ENCODE results near the gene CNR1.
"Not testable (repeated sequence)": the region's sequence is repeated elsewhere in the genome, so short reads cannot be mapped to it uniquely, and the experiment has no call there.

The CNR1 gene

DNA sequence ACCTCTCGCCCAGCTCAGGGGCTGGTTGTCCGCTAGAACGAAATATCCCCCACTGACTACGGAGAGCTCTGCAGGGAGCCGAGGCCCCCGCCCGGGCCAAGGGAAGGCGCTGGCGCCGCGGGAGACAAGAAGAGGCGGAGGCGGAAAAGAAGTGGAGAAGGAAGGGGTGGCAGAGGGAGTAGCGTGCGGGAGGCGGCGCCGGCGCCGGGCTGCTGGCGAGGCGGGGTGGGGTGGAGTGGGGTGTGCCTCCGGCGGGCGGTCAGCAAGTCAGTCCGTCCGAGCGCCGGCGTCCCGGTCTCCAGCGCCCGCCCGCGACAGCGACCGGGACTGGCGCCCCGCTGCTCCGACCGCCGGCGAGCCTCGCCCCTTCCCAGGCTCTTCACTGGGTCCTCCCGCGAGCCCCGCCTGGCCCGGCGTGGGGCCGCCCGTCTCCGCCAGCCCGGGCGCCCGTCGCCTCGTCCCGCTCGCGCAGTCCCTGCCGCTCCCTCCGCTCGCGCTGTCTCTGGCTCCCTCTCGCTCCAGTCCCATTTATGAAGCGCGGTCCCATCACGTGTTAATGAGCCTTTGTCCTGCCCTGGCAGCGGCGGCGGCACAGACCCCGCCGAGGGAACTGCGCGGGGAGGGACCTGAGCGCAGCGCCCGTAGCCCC lies at the start of gene CNR1:
CNR1 (minus strand) TSS at position 504 of the 649 bp plus-strand sequence. CDS start 21,073 bp downstream, outside the sequence.
- H3K9ac ChIP-seq (ENCODE audit: low read depth in 1 of 2, low read length in 2 of 2): peak within 1 kb of the TSS; percentile 42 to 54
- peak within 1 kb of the TSS in 1 of 2 donors; percentile 44 for H3K27ac ChIP-seq (ENCODE audit: low read depth in 2 of 2, low read length in 2 of 2)
- peaks cover 0 to 2% of the 10 kb centered on the region in 2 donors for H3K4me1 ChIP-seq (ENCODE audit: control insufficient read depth in 2 of 2, insufficient read depth in 2 of 2, low read length in 2 of 2)
- peaks cover 5 to 25% of the 10 kb centered on the region in 2 donors for H3K27me3 ChIP-seq (ENCODE audit: control insufficient read depth in 2 of 2, insufficient read depth in 2 of 2, low read length in 2 of 2)
- no peaks in the 10 kb centered on the region for H3K9me3 ChIP-seq (ENCODE audit: control insufficient read depth in 2 of 2, low read length in 2 of 2)
- no peaks in the 10 kb centered on the region for H3K36me3 ChIP-seq (ENCODE audit: control insufficient read depth in 2 of 2, insufficient read depth in 2 of 2, low read length in 2 of 2)
- peak within 1 kb of the TSS; percentile 64 to 80 for H3K4me3 ChIP-seq (ENCODE audit: low read length in 2 of 2)

DNA sequence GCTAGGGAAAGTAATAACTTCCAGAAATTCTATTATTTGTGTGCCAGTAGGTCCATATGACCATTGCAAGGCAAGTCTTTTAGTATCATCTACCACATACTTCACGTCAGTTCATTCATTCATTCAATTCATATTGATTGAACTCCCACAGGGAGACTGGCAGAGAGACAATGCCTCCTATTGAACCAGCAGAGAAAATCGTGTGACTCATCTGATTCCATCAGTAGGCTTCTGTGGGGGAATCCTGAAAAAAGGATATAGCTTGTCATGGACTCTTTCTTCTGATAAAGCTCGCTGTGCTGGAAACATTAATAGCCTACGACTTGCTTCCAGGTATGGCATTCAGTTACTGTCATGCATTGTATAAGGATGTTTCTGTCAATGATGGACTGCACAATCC lies 45.3 kb upstream of the CNR1 start:
- Histone ChIP-seq H3K4me1 (ENCODE audit: control insufficient read depth in 2 of 2, insufficient read depth in 2 of 2, low read length in 2 of 2) (no peaks in the 10 kb centered on the region), H3K9me3 (ENCODE audit: control insufficient read depth in 2 of 2, low read length in 2 of 2) (no peaks in the 10 kb centered on the region), H3K27ac (ENCODE audit: low read depth in 2 of 2, low read length in 2 of 2) (no peak overlapping the region), H3K36me3 (ENCODE audit: control insufficient read depth in 2 of 2, insufficient read depth in 2 of 2, low read length in 2 of 2) (no peaks in the 10 kb centered on the region), H3K27me3 (ENCODE audit: control insufficient read depth in 2 of 2, insufficient read depth in 2 of 2, low read length in 2 of 2) (no peaks in the 10 kb centered on the region), H3K4me3 (ENCODE audit: low read length in 2 of 2) (no peak overlapping the region), H3K9ac (ENCODE audit: low read depth in 1 of 2, low read length in 2 of 2) (no peak overlapping the region)

DNA sequence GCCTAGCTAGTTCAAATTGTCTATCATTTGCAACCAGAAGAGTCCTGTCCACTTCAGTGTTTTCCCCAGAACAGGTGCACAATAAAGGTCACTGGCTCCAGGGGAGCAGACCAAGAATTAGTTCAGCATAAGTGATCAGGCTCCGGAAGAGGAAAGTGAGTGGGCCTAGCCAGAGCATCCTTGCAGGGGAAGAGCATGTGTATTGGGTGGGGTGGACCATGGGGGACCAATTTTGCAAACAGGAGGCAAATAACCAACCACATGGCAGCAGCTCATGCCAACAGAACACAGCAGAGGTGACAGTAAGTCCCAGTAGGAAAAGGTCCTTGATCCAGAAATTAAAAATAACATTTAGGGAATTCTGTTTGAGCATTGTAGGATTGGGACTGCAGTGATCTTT lies 43.2 kb upstream of the CNR1 start:
- no peak overlapping the region for H3K4me3 ChIP-seq (ENCODE audit: low read length in 2 of 2)
- H3K27ac ChIP-seq (ENCODE audit: low read depth in 2 of 2, low read length in 2 of 2): no peak overlapping the region
- no peaks in the 10 kb centered on the region for H3K27me3 ChIP-seq (ENCODE audit: control insufficient read depth in 2 of 2, insufficient read depth in 2 of 2, low read length in 2 of 2)
- no peaks in the 10 kb centered on the region for H3K36me3 ChIP-seq (ENCODE audit: control insufficient read depth in 2 of 2, insufficient read depth in 2 of 2, low read length in 2 of 2)
- H3K4me1 ChIP-seq (ENCODE audit: control insufficient read depth in 2 of 2, insufficient read depth in 2 of 2, low read length in 2 of 2): no peaks in the 10 kb centered on the region
- no peak overlapping the region for H3K9ac ChIP-seq (ENCODE audit: low read depth in 1 of 2, low read length in 2 of 2)
- H3K9me3 ChIP-seq (ENCODE audit: control insufficient read depth in 2 of 2, low read length in 2 of 2): no peaks in the 10 kb centered on the region

DNA sequence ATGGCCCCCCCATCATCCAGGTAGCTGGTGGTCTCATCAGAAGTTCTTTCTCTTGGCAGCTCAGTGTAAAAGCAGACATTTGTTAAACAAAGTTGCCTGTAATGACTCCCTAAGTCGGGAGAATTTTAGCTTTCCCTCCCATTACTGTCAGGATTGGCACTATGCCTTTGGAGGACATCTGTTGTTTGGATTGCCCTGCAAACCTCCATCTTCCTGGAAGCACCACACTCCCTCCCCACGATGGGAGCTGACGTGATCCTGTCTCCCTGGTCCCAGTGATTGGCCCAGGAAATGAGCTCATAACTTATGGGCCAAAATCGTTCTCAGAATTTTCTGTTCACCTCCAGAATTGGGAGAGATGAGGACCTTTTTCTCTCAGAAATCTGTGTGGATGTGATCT lies 42.6 kb upstream of the CNR1 start:
- Histone ChIP-seq H3K36me3 (ENCODE audit: control insufficient read depth in 2 of 2, insufficient read depth in 2 of 2, low read length in 2 of 2) (no peaks in the 10 kb centered on the region), H3K4me1 (ENCODE audit: control insufficient read depth in 2 of 2, insufficient read depth in 2 of 2, low read length in 2 of 2) (no peaks in the 10 kb centered on the region), H3K4me3 (ENCODE audit: low read length in 2 of 2) (no peak overlapping the region), H3K9me3 (ENCODE audit: control insufficient read depth in 2 of 2, low read length in 2 of 2) (no peaks in the 10 kb centered on the region), H3K27me3 (ENCODE audit: control insufficient read depth in 2 of 2, insufficient read depth in 2 of 2, low read length in 2 of 2) (no peaks in the 10 kb centered on the region), H3K27ac (ENCODE audit: low read depth in 2 of 2, low read length in 2 of 2) (no peak overlapping the region), H3K9ac (ENCODE audit: low read depth in 1 of 2, low read length in 2 of 2) (no peak overlapping the region)

DNA sequence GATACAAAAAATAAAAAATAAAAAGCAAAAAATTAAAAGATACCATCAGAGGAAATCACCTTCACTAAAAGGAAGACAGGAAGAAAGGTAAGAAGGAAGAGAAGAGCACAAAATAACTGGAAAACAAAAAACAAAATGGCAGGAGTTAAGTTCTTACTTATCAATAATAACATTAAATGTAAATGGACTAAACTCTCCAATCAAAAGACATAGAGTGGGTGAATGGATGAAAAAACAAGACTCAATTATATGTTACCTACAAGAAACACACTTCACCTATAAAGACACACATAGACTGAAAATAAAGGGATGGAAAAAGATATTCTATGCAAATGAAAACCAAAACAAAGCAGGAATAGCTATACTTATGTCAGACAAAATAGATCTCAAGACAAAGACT lies 35.6 kb upstream of the CNR1 start:
- H3K27me3 ChIP-seq (ENCODE audit: control insufficient read depth in 2 of 2, insufficient read depth in 2 of 2, low read length in 2 of 2); H3K36me3 ChIP-seq (ENCODE audit: control insufficient read depth in 2 of 2, insufficient read depth in 2 of 2, low read length in 2 of 2); H3K9me3 ChIP-seq (ENCODE audit: control insufficient read depth in 2 of 2, low read length in 2 of 2): not testable (repeated sequence)

DNA sequence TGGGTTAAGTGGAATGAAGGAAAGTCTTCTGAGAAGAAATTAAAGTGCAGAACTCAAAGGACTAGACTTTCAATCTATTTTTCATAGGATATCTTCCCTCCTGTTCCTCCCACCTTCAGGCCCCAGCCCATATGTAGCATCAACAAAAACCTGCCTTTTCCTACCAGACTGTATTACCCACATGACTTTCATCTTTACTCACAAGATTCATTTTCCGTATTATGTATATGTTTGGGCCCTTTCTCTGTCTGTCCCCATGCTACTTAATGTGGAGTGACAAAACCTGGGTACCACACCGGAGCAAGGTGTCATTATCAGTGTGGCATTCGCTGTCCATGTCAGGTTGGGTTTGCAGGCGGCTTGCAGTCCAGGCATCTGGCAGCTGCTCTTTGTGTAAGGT lies 18.8 kb upstream of the CNR1 start:
- Histone ChIP-seq H3K27me3 (ENCODE audit: control insufficient read depth in 2 of 2, insufficient read depth in 2 of 2, low read length in 2 of 2) (no peaks in the 10 kb centered on the region), H3K36me3 (ENCODE audit: control insufficient read depth in 2 of 2, insufficient read depth in 2 of 2, low read length in 2 of 2) (no peaks in the 10 kb centered on the region), H3K9ac (ENCODE audit: low read depth in 1 of 2, low read length in 2 of 2) (no peak overlapping the region), H3K27ac (ENCODE audit: low read depth in 2 of 2, low read length in 2 of 2) (no peak overlapping the region), H3K9me3 (ENCODE audit: control insufficient read depth in 2 of 2, low read length in 2 of 2) (no peaks in the 10 kb centered on the region), H3K4me3 (ENCODE audit: low read length in 2 of 2) (no peak overlapping the region), H3K4me1 (ENCODE audit: control insufficient read depth in 2 of 2, insufficient read depth in 2 of 2, low read length in 2 of 2) (no peaks in the 10 kb centered on the region)

More for the DNA sequence above, 35.6 kb upstream of the CNR1 start:
- not testable (repeated sequence) for H3K27ac ChIP-seq (ENCODE audit: low read depth in 2 of 2, low read length in 2 of 2); H3K4me3 ChIP-seq (ENCODE audit: low read length in 2 of 2); H3K9ac ChIP-seq (ENCODE audit: low read depth in 1 of 2, low read length in 2 of 2); H3K4me1 ChIP-seq (ENCODE audit: control insufficient read depth in 2 of 2, insufficient read depth in 2 of 2, low read length in 2 of 2)

DNA sequence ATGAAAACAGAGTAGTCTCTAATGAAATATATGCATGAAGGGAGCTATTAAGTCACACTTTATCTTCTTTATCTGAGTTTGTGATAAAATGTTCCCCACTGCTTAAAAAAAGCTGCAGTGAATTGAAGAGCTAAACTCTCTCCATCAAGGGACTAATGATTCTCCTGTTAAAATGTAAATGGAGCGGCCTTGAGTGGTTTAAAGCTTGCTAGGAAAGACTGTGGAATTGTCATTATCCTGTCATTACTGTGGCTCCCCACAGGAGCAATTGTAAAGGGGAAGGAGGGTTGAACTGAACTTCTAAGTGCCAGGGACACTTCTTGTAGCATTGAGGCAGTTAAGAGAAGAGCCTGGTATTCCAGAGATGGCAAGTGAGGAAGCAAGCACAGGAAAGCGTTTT lies 17.3 kb upstream of the CNR1 start:
- no peak overlapping the region for H3K9ac ChIP-seq (ENCODE audit: low read depth in 1 of 2, low read length in 2 of 2)
- no peaks in the 10 kb centered on the region for H3K27me3 ChIP-seq (ENCODE audit: control insufficient read depth in 2 of 2, insufficient read depth in 2 of 2, low read length in 2 of 2)
- no peaks in the 10 kb centered on the region for H3K4me1 ChIP-seq (ENCODE audit: control insufficient read depth in 2 of 2, insufficient read depth in 2 of 2, low read length in 2 of 2)
- H3K27ac ChIP-seq (ENCODE audit: low read depth in 2 of 2, low read length in 2 of 2): no peak overlapping the region
- H3K9me3 ChIP-seq (ENCODE audit: control insufficient read depth in 2 of 2, low read length in 2 of 2): no peaks in the 10 kb centered on the region
- H3K36me3 ChIP-seq (ENCODE audit: control insufficient read depth in 2 of 2, insufficient read depth in 2 of 2, low read length in 2 of 2): no peaks in the 10 kb centered on the region
- H3K4me3 ChIP-seq (ENCODE audit: low read length in 2 of 2): no peak overlapping the region

DNA sequence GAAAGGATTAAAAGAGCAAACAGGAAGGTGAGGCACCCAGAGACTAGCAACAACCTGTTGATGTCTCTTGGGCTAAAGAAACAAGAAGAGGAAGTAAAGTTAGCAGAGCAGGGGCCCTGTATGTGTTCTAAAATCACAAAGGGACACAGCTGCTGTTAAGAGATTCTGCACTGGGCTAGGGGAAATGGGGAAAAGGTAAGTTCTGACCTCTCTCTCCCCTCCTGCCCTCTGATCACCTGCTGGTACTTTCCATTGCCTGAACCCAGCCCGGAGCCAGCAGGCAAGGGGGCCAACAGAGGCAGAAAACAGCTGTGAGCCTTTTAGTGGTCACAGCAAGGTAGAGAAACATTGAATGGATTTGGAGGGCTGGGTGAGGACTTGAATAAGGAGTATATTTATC lies 13.5 kb upstream of the CNR1 start:
- no peaks in the 10 kb centered on the region for H3K4me1 ChIP-seq (ENCODE audit: control insufficient read depth in 2 of 2, insufficient read depth in 2 of 2, low read length in 2 of 2)
- H3K27ac ChIP-seq (ENCODE audit: low read depth in 2 of 2, low read length in 2 of 2): no peak overlapping the region
- no peak overlapping the region for H3K9ac ChIP-seq (ENCODE audit: low read depth in 1 of 2, low read length in 2 of 2)
- H3K27me3 ChIP-seq (ENCODE audit: control insufficient read depth in 2 of 2, insufficient read depth in 2 of 2, low read length in 2 of 2): no peaks in the 10 kb centered on the region
- H3K4me3 ChIP-seq (ENCODE audit: low read length in 2 of 2): no peak overlapping the region
- no peaks in the 10 kb centered on the region for H3K9me3 ChIP-seq (ENCODE audit: control insufficient read depth in 2 of 2, low read length in 2 of 2)
- no peaks in the 10 kb centered on the region for H3K36me3 ChIP-seq (ENCODE audit: control insufficient read depth in 2 of 2, insufficient read depth in 2 of 2, low read length in 2 of 2)

DNA sequence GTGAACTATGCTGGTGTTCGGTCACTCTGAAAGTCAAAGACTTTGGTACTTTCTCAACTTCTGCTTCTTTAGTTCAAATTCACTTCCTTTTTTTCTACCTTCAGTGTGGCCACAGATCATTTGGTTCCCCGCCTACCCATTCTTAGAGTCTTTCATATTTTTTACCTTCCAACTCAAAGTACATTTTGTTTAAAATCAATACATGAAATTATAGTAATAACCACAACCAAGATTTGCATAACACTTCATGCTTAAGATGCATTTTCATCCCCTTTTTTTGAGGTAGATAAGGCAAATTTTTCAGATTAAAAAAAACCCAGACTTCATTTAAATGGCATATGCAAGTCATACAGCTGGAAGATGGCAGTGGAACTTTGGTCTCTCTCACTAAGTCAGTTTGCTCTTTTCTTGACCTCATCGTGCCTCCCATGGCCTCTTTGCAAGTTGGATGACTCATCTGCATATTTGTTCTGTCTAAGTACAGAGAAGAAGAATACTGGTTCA lies 11.9 kb upstream of the CNR1 start:
- Histone ChIP-seq H3K4me1 (ENCODE audit: control insufficient read depth in 2 of 2, insufficient read depth in 2 of 2, low read length in 2 of 2) (no peaks in the 10 kb centered on the region), H3K4me3 (ENCODE audit: low read length in 2 of 2) (no peak overlapping the region), H3K27ac (ENCODE audit: low read depth in 2 of 2, low read length in 2 of 2) (no peak overlapping the region), H3K36me3 (ENCODE audit: control insufficient read depth in 2 of 2, insufficient read depth in 2 of 2, low read length in 2 of 2) (no peaks in the 10 kb centered on the region), H3K9ac (ENCODE audit: low read depth in 1 of 2, low read length in 2 of 2) (no peak overlapping the region), H3K27me3 (ENCODE audit: control insufficient read depth in 2 of 2, insufficient read depth in 2 of 2, low read length in 2 of 2) (peaks cover 0 to 4% of the 10 kb centered on the region in 2 donors), H3K9me3 (ENCODE audit: control insufficient read depth in 2 of 2, low read length in 2 of 2) (no peaks in the 10 kb centered on the region)

DNA sequence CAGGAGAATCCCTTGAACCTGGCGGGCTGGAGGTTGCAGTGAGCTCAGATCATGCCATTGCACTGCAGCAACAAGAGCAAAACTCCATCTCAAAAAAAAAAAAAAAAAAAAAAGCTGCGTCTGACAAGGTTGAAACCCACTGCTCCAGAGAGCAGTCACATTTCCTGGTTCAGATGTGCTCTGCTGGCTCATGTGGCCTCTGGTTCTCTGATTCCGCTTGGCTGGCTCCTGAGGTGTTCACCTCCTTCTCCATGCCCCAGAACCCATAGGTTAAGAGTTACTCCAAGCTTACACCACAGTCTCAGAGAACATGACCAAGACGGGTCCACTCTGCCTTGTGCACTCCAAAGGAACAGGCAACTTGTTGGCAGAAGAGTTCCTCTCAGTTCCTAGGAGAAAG lies 8.8 kb upstream of the CNR1 start:
- H3K4me3 ChIP-seq (ENCODE audit: low read length in 2 of 2): no peak overlapping the region
- peaks cover 0 to 7% of the 10 kb centered on the region in 2 donors for H3K27me3 ChIP-seq (ENCODE audit: control insufficient read depth in 2 of 2, insufficient read depth in 2 of 2, low read length in 2 of 2)
- no peak overlapping the region for H3K27ac ChIP-seq (ENCODE audit: low read depth in 2 of 2, low read length in 2 of 2)
- H3K9ac ChIP-seq (ENCODE audit: low read depth in 1 of 2, low read length in 2 of 2): no peak overlapping the region
- H3K4me1 ChIP-seq (ENCODE audit: control insufficient read depth in 2 of 2, insufficient read depth in 2 of 2, low read length in 2 of 2): no peaks in the 10 kb centered on the region
- H3K9me3 ChIP-seq (ENCODE audit: control insufficient read depth in 2 of 2, low read length in 2 of 2): no peaks in the 10 kb centered on the region
- no peaks in the 10 kb centered on the region for H3K36me3 ChIP-seq (ENCODE audit: control insufficient read depth in 2 of 2, insufficient read depth in 2 of 2, low read length in 2 of 2)
